C4-2B (cell line): ENCODE results near the gene WDR47.

Experiments
- ZFX ChIP-seq: fragments of 450-650 bp; IDR thresholded peaks from 2 replicates; pipeline ENCODE4 v1.6.1; 2017
- TF ChIP-seq, protein P1 (sequence below): fragments of 450-650 bp; conservative IDR thresholded peaks from 2 replicates; pipeline ENCODE4 v1.5.1; 2017; ENCODE audit warnings: mild to moderate bottlenecking

DNA sequence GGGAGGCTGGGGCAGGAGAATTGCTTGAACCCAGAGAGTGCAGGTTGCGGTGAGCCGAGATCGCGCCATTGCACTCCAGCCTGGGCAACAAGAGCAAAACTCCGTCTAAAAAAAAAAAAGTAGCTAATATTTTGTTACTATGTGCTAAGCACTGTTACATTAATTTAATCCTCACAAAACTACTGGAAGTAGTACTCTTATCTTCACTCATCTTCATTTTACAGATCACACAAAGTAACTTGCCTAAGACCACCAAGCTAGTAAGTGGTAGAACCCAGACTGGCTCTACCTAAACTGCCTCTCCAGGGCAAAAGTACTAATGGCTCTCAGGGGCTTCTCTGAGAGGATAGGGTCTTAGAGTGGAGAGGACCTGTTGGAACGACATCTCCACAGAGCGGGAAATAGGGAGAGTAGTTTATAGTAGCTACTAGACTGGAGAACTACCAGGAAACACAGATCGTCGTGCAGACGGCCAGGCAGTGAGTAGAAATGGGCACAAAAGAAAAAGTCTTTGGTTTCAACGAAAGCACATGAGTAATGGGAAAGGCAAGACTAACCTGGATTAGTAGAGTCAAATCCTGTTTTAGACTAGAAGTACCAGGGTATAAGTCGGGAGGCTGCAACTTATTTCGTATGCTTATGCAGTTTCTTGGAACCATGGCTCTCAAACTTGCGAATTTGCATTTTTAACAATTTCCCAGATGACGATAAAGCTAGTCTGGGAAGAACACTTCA, 80.0 kb downstream of the WDR47 start:
- TF ChIP-seq, protein P1, sequence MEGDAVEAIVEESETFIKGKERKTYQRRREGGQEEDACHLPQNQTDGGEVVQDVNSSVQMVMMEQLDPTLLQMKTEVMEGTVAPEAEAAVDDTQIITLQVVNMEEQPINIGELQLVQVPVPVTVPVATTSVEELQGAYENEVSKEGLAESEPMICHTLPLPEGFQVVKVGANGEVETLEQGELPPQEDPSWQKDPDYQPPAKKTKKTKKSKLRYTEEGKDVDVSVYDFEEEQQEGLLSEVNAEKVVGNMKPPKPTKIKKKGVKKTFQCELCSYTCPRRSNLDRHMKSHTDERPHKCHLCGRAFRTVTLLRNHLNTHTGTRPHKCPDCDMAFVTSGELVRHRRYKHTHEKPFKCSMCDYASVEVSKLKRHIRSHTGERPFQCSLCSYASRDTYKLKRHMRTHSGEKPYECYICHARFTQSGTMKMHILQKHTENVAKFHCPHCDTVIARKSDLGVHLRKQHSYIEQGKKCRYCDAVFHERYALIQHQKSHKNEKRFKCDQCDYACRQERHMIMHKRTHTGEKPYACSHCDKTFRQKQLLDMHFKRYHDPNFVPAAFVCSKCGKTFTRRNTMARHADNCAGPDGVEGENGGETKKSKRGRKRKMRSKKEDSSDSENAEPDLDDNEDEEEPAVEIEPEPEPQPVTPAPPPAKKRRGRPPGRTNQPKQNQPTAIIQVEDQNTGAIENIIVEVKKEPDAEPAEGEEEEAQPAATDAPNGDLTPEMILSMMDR: no peak
- no peak for TF ChIP-seq ZFX
